HEK293 (cell line): Measurements from ENCODE around the gene CDH12.

Source experiments
- YY2 ChIP-seq: fragments of 450-650 bp; formaldehyde crosslinking; IDR thresholded peaks from 2 replicates; pipeline ENCODE4 v1.5.1; 2016; ENCODE audit warnings: missing biosample characterization, missing genetic modification characterization
- ZNF174 ChIP-seq: fragments of 450-650 bp; formaldehyde crosslinking; IDR thresholded peaks from 2 replicates; pipeline ENCODE4 v1.5.0; 2017; ENCODE audit warnings: missing biosample characterization, mild to moderate bottlenecking, missing genetic modification characterization
- ZNF654 ChIP-seq: fragments of 450-650 bp; formaldehyde crosslinking; IDR thresholded peaks from 2 replicates; pipeline ENCODE4 v1.5.1; 2016; ENCODE audit warnings: low read depth, missing biosample characterization, missing genetic modification characterization
- TF ChIP-seq, protein P1 (sequence below): fragments of 450-650 bp; formaldehyde crosslinking; IDR thresholded peaks from 2 replicates; pipeline ENCODE4 v1.5.1; 2016; ENCODE audit warnings: missing biosample characterization, missing genetic modification characterization
- TF ChIP-seq, protein P2 (sequence below): fragments of 450-650 bp; formaldehyde crosslinking; IDR thresholded peaks from 2 replicates; pipeline ENCODE4 v1.5.1; 2016; ENCODE audit warnings: missing biosample characterization, missing genetic modification characterization

DNA sequence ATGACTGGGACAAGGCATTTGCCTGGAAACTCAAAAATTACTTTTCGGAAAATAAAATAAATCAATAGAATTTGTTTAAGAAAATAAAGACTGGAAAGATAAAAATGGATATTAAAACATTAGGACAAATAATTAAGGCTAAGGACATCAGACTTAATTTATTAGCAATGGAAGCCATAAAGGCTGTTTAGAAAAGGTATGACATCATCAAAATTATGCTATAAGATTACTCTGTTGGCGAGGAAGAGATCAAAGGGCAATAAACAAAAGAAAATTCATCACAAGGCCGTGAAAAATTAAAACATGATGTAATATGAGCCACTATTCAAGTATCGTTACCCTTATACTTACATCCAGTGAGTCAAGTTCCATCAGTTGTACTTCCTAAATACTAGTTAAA lies 2.7 kb upstream of the CDH12 start:
- TF ChIP-seq, protein P1, sequence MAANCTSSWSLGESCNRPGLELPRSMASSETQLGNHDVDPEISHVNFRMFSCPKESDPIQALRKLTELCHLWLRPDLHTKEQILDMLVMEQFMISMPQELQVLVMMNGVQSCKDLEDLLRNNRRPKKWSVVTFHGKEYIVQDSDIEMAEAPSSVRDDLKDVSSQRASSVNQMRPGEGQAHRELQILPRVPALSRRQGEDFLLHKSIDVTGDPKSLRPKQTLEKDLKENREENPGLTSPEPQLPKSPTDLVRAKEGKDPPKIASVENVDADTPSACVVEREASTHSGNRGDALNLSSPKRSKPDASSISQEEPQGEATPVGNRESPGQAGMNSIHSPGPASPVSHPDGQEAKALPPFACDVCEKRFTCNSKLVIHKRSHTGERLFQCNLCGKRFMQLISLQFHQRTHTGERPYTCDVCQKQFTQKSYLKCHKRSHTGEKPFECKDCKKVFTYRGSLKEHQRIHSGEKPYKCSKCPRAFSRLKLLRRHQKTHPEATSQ (tag by site-specific recombination) = no peak
- TF ChIP-seq YY2 (tag by site-specific recombination) (no peak), ZNF174 (tag by site-specific recombination) (no peak), ZNF654 (tag by site-specific recombination) (no peak)
- TF ChIP-seq, protein P2, sequence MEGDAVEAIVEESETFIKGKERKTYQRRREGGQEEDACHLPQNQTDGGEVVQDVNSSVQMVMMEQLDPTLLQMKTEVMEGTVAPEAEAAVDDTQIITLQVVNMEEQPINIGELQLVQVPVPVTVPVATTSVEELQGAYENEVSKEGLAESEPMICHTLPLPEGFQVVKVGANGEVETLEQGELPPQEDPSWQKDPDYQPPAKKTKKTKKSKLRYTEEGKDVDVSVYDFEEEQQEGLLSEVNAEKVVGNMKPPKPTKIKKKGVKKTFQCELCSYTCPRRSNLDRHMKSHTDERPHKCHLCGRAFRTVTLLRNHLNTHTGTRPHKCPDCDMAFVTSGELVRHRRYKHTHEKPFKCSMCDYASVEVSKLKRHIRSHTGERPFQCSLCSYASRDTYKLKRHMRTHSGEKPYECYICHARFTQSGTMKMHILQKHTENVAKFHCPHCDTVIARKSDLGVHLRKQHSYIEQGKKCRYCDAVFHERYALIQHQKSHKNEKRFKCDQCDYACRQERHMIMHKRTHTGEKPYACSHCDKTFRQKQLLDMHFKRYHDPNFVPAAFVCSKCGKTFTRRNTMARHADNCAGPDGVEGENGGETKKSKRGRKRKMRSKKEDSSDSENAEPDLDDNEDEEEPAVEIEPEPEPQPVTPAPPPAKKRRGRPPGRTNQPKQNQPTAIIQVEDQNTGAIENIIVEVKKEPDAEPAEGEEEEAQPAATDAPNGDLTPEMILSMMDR = no peak
